ENCODE results near the gene NUP205.
"Not testable (repeated sequence)": the region's sequence is repeated elsewhere in the genome, so short reads cannot be mapped to it uniquely, and the experiment has no call there.

NUP205 gene

DNA sequence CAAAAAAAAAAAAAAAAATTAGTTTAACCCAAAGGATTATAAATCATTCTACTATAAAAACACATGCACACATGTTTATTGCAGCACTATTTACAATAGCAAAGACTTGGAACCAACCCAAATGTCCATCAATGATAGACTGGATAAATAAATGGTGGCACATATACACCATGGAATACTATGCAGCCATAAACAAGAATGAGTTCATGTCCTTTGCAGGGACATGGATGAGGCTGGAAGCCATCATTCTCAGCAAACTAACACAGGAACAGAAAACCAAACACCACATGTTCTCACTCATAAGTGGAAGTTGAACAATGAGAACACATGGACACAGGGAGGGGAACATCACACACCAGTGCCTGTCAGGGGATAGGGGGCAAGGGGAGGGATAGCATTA lies 82.0 kb downstream of the NUP205 start:
- DNase-seq: not testable (repeated sequence)

DNA sequence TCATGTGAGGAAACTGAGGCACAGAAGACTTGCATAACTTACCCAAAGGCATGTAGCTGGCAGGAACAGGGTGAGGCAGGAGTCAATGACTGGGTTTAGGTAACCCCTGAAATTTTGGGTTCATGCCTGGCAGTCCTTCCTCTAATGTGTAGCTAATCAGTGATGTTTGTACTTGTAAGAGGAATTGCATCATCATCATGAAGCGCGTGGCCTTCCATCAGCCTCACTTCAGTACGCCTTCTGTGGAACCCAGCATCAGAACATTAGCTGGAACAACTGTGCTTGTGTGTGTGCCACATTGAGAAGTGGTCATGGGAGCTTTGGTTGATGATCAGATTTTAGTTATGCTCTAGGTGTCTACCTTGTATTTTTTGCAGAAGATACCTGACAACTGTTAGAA lies 86.4 kb downstream of the NUP205 start:
- DNase-seq: no peak

DNA sequence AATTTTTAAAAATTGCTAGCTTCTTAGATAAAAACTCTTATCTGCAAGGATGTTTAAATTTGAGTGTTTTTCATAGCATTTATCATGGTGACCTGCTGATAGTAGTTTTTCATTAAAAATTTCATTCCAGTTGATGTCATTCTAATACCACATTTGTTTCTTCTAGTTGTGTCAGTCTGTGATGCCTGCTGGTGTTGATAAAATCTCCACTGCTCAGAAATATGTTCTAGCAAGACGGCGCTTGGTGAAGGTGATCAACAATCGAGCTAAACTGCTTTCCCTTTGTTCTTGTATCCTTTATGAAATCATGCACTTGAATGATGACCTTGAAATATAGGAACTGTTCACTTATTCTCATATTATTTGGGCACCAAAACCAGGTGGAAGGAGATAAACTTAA lies 87.0 kb downstream of the NUP205 start:
- no peak for DNase-seq

DNA sequence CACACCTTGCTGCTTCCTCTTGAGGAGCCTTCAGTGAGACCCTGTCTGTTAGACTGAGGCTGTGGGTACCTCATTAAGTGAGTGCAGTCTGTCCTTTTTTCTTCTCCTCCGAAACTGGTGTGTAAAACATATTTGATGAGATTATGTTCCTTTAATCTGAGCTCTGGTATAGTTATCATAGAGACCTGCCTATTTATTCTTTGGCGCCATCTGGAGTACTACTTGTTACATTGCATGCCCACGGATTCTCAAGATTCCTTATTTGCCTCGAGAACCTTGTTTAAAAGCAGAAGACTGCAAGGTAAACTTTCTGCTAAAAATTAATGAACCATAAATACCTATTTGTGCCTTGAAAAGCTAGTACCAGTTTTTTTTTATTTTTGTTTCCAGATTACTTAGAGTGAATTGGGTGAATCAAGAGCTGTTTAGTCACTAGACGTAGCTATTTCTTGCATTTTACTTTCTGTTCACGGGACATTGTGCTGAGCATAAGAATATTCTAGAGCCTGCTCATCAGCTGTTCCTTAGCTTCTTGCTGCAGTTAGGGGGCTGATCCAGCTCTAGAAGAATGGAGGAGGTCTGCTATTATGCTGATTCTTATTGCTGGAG lies 87.7 kb downstream of the NUP205 start:
- no peak for DNase-seq

DNA sequence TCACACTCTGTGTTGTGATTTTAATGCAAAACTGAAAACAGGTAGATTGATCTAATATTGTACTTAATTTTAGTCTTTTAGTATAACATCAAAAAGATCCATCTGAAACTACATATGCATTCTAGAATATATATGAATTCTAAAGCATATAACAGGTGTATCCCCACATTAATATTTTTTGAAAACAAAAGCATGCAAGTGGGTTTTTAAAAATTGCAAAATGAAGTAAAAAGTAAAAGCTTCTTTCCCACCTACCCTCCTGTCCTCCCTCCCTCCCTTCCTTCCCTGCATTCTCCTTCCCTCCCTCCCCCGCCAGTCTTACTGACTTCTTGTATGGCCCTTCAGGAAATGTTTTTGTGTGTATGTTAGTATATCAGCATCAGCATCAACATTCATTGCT lies 90.0 kb downstream of the NUP205 start:
- no peak for DNase-seq

DNA sequence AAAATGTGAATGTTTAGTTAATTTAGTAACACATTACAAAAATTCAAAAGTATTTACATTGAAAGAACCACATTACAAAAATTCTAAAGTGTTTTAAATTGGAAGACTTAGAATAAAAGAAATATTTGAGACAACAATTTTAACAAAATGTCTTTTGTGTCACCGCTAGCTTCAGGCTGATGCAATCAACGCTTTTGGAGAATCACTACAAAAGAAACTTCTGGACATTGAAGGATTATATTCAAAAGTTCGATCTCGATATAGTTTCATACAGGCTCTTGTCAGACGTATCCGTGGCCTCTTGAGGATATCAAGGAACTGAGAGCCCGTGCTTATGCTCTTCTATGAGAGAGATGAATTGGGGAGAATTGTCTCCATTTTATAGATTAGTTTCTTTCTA lies 90.5 kb downstream of the NUP205 start:
- DNase-seq: no peak

DNA sequence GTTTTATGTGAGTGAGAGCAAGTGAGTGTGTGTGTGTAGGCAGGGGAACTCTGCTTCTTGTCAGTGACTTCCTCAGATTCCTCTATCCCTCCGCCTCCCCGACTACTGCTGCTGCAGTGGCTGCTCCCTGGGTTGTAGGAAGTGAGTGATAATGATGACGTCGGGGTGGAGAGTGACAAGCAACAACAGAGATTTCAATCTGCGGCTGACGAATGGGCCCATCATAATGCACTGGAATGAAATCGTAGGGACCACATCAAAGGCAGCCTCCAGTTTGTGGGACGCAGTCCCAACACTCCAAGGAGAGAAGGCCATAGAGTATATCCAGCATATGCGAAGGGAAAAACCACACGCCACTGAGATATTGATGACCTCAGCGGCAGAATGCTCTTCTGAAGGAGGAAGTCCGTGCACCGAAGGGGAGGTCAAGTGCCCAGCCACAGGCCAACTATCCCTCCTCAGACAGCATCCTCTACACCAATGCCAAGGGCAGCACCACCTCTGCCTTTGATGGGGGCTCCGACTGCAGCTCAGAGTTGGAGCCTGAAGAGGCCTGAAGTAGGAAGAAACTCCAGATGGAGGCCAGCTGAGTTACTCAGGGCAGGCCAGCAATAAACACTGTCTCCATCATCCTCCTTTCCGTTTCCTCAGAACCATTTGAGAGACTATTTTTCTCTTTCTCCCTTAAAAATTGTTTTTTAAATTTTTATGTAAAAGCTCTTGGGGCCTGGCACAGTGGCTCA lies 93.3 kb downstream of the NUP205 start:
- DNase-seq: no peak

DNA sequence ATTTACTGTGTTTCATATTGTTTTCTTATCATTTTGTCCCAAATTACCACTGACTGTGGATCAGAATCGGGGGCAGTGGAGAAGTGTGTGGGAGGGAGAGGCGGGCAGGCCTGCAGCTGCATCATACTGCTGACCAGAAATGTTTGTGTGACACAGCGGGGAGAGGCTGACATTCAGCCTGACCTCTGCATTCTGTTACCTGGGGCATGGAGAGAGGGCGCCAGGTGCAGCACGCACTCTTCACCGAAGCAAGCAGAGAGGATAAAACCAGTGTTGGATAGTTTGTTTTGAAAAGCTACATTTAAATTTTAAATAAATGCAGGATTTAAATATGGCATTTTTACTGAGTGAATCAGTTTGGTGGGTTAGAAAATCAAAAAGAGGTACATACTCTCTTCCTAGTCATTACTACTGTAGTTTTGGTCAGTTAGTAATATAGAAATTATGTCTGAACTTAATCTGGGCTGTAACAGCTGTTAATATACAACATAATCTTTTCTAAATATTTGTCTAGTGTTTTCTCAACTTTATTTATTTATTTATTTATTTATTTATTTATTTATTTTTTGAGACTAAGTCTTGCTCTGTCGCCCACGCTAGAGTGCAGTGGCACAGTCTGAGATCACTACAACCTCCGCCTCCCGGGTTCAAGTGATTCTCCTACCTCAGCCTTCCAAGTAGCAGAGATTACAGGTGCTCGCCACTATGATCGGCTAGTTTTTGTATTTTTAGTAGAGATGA lies 95.8 kb downstream of the NUP205 start:
- no peak for DNase-seq

DNA sequence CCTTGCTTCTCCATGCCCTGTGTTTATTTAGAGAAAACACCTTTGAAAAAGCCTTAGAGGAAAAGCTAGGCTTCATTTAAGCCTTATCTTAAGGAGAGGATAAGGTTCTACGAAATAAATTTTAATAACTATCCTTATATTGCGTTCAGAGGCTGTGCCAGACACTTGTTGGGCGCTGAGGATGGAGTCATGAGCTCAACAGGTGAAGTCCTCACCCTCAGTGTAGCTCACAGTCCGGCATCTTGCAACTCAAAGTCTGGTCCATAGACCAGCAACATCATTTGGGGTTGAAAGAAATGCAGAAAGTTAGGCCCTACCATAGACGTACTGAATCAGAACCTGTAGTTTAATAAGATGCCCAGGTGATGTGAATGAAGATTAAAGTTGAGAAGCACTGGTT lies 100.8 kb downstream of the NUP205 start:
- DNase-seq: no peak

DNA sequence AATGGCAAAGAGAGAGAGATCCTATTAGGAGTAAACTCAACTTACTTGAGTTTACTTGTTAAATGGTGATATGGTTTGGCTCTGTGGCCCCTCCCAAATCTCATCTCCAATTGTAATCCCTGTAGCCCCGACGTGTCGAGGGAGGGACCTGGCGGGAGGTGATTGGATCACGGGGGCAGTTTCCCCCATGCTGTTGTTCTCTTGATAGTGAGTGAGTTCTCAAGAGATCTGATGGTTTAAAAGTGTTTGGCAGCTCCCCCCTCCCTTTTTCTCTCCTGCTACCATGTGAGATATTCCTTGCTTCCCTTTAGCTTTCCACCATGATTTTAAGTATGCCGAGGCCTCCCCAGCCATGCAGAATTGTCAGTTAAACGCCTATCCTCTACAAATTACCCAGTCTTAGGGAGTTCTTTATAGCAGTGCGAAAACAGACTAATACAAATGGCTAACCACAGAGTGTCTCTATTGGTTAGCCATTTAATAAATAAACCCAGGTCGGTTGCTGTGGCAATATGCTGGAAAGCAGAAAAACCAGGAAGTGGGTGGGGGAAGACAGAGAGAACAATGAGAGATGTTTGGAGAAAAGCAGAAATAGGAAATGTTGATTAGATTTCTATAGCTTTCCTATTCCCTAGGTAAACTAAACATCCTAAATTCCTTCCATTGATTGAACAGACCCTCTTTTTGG lies 101.6 kb downstream of the NUP205 start:
- no peak for DNase-seq

DNA sequence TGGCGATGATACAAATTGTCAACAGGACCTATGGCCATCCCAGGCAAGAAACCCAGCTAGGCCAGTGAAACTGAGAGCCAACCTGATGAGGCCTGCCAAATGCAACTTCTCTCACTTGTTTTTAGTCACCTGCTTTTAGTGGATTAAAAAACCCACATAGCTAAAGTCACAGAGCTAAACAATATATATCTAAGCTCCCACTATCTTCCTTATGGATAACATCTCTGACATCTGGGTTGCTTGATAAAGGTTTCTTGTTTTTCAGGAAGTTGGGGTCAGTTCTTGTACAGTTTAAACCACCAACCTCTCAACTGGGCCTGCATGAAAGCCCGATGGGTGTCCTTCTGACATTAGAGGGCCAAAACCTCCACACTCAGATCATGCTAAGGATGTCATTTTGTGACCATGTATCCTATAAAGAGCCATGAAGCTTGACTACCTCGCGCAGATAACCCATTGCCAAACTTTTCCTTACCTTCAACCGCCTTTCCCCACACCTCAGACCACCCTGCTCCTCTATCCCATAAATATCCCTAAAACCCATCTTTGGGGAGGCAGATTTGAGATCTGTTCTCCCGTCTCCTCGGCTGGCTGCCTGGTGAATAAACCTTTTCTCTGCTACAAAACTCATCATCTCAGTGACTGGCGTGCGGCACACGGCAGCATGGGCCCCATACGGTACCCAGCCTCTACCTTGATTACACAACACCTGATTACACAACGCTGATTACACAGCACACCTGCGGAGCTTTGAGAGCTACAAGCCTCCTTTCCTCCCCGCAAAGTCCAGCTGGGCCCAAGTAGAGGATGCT lies 103.8 kb downstream of the NUP205 start:
- no peak for DNase-seq

DNA sequence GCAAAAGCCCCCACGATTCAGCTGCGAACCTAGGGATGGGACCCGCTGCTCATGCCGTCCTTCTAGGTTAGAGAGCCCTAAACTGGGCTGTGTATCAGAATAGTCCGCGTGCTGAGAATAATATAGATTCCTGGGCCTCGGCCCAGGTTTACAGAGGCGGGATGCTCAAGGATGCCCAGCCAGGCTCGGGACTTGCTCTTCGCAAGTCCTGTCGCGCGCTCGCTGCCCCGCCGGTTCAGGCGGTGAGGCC lies 104.3 kb downstream of the NUP205 start:
- DNase-seq: no peak

DNA sequence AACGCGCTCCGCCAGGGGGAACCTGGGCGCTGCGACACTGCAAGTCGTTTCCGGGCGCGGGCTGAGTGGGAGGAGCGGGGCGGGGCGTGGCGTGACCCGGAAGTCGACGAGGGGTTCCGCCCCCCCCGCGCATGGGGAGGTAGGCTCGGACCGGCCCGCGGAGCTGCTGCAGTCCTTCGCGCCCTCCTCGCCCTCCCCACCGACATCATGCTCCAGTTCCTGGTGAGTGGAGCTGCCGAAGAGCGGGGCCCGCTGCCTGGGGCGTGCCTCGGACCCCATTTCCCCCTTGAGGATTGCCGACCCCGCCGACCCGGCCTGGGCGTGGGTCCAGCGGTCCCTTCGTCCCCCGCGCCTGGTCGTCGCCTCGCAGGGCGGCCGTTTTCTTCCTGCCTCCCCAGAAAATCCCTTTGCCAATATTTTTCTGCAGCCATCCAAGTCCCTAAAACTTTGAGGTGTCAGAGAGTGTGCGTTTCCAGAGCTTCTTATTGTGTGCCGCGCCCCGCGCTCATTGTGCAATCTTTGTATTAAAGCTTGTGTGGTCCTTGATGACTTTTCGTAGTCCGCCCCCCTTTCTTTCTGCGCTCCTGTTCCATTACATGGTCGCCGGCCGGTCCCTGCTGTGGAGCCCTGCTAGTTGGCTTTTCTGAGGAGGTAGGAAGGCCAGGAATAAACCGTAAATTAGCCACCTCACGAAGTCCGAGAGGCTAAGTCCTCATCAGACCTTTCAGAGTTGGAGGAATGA lies 104.8 kb downstream of the NUP205 start, which contains the start of gene STMP1:
Gene STMP1 (plus strand): TSS at position 142 of the 742 bp plus-strand sequence.
- DNase-seq: peak; percentile 61

DNA sequence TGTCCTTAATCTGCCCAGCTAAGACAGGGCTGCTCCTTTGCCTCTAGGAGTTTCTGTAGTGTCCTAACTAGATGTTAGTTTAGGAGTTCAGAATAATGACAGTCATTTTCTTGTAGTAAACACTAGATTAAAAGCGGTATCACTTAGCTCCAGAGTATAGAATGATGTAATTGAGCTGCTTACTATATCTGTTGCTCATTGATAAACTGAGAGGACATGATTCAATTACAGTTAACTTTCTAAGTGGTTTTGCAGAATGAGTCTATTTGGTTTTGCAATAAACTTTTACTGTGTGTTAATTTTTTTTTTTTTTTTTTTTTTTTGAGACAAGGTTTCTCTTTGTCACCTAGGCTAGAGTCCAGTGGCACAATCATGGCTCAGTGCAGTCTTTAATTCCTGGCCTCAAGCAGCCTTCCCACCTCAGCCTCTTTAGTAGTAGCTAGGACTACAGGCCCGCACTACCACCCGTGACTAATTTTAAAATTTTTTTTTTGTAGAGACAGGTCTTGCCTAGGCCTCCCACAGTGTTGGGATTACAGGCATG lies 106.4 kb downstream of the NUP205 start:
- DNase-seq: no peak

DNA sequence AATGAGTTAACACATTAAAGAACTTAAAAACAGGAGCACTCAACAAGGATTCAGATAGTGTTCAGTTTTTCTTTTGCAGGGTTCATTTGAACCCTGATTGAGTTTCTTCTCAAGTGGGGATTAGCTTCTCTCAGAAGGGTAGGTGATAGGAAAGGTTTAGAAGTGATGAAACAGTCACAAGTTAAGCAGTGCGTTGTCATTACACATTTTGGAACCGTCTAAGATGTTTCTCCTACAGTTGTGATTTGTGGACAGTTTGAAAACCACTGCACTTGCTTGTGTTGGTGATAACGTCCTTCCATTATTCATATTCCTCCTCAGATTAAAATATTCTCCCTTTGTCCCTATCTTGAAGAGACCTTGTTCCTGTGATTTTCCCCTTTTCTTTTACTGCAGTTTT lies 107.3 kb downstream of the NUP205 start:
- DNase-seq: no peak

DNA sequence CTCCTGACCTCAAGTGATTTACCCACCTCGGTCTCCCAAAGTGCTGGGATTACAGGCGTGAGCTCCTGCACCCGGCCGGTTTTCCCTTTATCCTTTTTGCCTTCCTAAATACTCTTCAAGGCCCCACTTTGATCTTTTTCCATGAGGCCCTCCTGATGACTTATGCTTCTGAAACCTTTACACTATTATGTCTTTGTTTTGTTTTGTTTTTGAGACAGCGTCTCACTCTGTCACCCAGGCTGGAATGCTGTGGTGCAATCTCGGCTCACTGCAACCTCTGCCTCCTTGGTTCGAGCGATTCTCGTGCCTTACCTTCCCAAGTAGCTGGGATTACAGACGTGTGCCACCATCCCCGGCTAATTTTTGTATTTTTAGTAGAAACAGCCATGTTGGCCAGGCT lies 108.4 kb downstream of the NUP205 start:
- DNase-seq: no peak

DNA sequence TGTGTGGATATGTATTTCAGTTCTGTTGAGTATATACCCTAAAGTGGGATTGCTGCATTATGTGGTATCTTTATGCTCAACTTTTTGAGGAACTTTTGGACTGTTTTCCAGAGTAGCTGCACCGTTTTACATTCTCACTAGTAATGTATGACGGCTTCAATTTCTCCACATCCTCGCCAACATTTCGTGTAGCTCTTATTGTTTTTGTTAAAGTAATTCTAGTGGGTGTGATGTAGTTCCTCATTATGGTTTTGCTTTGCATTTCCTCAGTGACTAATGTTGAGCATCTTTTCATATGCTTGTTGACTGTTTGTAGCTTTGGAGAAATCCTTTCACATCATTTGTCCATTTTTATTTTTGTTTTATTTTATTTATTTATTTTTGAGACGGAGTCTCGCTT lies 109.1 kb downstream of the NUP205 start:
- DNase-seq: no peak

DNA sequence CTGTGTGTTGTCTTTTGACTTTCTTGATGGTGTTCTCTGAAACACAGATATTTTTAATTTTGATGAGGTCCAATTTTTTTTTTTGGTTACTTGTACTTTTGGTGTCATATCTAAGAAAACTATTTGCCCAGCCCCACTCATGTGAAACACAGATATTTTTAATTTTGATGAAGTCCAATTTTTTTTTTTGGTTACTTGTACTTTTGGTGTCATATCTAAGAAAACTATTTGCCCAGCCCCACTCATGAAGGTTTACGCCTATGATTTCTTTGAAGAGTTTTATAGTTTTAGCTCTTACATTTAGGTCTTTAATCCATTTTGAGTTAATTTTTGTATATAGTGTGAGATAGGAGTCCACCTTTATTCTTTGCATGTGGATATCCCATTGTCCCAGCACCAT lies 109.9 kb downstream of the NUP205 start:
- not testable (repeated sequence) for DNase-seq

DNA sequence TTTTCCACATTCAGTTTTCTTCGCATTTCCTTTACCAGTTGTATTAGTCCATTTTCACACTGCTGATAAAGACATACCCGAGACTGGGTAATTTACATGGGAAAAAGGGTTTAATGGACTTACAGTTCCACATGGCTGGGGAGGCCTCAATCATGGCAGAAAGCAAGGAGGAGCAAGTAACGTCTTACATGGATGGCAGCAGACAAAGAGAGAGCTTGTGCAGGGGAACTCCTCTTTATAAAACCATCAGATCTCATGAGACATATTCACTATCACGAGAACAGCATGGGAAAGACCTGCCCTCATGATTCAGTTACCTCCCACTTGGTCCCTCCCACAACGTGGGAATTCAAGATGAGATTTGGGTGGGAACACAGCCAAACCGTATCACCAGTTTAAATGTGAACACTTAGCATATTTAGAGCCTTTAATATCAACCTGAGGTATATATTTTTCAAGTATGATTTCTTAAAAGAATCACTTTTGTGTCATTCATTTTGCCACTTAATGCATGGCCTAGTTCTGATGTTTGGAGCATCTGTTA lies 111.2 kb downstream of the NUP205 start:
- not testable (repeated sequence) for DNase-seq

DNA sequence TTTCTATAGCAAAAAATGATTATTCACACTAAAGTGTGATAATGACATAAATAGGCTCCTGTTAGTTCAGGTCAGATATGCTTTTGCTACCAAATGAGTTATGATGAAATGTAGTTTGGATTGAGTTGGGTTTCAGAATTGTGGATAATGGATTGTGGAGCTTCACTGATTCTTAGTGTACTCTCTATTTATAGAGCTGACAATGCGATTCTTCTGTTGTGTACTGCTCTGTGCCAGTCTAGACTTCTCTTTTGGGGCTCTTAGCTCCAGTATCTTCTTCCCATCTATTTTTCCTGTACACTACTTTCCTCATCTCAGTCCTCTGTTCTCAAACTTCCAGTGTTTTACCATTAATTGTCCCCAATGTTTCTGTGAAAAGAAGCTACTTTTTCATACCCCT lies 112.1 kb downstream of the NUP205 start:
- DNase-seq: no peak

DNA sequence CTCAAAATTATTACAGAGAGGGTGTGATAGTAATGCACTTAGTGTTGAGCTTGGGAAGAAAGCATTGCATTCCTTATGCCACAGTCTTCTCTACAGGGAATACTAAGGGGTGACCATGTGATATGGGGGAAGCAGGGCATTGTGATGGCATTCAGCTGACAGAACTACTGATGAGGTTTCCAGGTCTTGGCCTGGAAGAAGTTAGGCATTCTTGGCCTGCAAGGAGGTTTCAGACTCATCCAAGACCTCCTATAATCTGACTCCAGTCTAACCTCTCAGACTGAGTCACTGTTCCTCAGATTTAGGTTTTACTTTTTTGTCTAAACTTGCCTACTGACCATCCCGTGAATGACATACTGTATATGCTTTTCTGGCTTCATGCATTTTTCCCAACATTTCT lies 112.5 kb downstream of the NUP205 start:
- no peak for DNase-seq

Data from 8988T (cell line).